H1 (cell line): ENCODE data around the gene STK32C. TPM values are rescaled to one million over a fixed set of nuclear protein-coding genes. Genes with fewer than 3 reads are reported as not detected.

Experiments used
- CTCF ChIA-PET: fragments of 300-600 bp; sonication (Branson Sonifier 250); formaldehyde crosslinking; loops from one replicate; lab custom pipeline; 2021; ENCODE audit not compliant: partially characterized antibody; lab: Charles Lee
- POLR2A ChIA-PET: fragments of 300-600 bp; sonication (Branson Sonifier 250); formaldehyde crosslinking; loops from one replicate; lab custom pipeline; 2021; ENCODE audit warnings: inconsistent platforms; ENCODE audit not compliant: partially characterized antibody; lab: Charles Lee
- DNase-seq, 2 experiments: peaks; one replicate each; pipeline versions ENCODE4 v3.0.0 to v3.0.0-alpha.2; 2010 to 2022; ENCODE audit warnings: low spot score in 2 of 2, low read depth in 1 of 2, mixed read lengths in 1 of 2
- FAIRE-seq: peaks from 2 replicates; lab custom pipeline; 2011; peaks lifted over from hg19 to GRCh38; lab: Jason Lieb, UNC
- H2AFZ ChIP-seq: 2 replicates; pipeline ENCODE4 v1.8.1; 2012; ENCODE audit warnings: low read length, inconsistent platforms
- H2AK5ac ChIP-seq: 2 replicates; pipeline ENCODE4 v1.6.1; 2013; ENCODE audit warnings: low read depth, low read length
- H2BK120ac ChIP-seq: replicated peaks from 2 replicates; pipeline ENCODE3; 2013; ENCODE audit warnings: low read depth, low read length, inconsistent platforms
- H2BK12ac ChIP-seq: 2 replicates; pipeline ENCODE4 v1.6.1; 2013; ENCODE audit warnings: low read depth, low read length
- H2BK15ac ChIP-seq: 2 replicates; pipeline ENCODE4 v1.6.1; 2013; ENCODE audit warnings: low read length
- H2BK20ac ChIP-seq: 2 replicates; pipeline ENCODE4 v1.6.1; 2013; ENCODE audit warnings: low read length
- H2BK5ac ChIP-seq: 2 replicates; pipeline ENCODE4 v1.6.1; 2013; ENCODE audit warnings: low read depth, low read length
- H3K14ac ChIP-seq: 2 replicates; pipeline ENCODE4 v1.6.1; 2013; ENCODE audit warnings: inconsistent platforms; ENCODE audit not compliant: insufficient read length
- H3K18ac ChIP-seq: 2 replicates; pipeline ENCODE4 v1.6.1; 2013; ENCODE audit warnings: low read length; ENCODE audit errors: extremely low read depth
- H3K23ac ChIP-seq: 2 replicates; pipeline ENCODE4 v1.6.1; 2013; ENCODE audit warnings: inconsistent platforms; ENCODE audit not compliant: insufficient read length
- H3K23me2 ChIP-seq: 2 replicates; pipeline ENCODE4 v1.6.1; 2013; ENCODE audit warnings: low read depth, low read length
- H3K27ac ChIP-seq: 2 replicates; pipeline ENCODE4 v1.6.1; 2011; ENCODE audit warnings: low read depth, low read length, inconsistent platforms
- H3K27me3 ChIP-seq, 4 experiments: replicated peaks in 1 of 4; 1 replicate in 1 of 4; 2 replicates in 3 of 4; pipeline versions ENCODE4 v1.6.1 to v1.8.1; 2011 to 2013; ENCODE audit warnings: low read length in 3 of 4, mild to moderate bottlenecking in 3 of 4, inconsistent platforms in 2 of 4, mixed read lengths in 2 of 4, moderate library complexity in 1 of 4; ENCODE audit not compliant: control insufficient read depth in 3 of 4, insufficient read depth in 3 of 4; ENCODE audit errors: extremely low read depth in 1 of 4
- H3K36me3 ChIP-seq, 4 experiments: 2 replicates each; pipeline versions ENCODE4 v1.6.1 to v1.8.1; 2011 to 2013; ENCODE audit warnings: mild to moderate bottlenecking in 4 of 4, low read length in 3 of 4, moderate library complexity in 2 of 4, control low read depth in 1 of 4, inconsistent platforms in 1 of 4; ENCODE audit not compliant: insufficient read depth in 4 of 4, control insufficient read depth in 2 of 4
- H3K4ac ChIP-seq: replicated peaks from 2 replicates; pipeline ENCODE3; 2013; ENCODE audit warnings: low read length, low read depth, mixed read lengths, inconsistent platforms; ENCODE audit not compliant: insufficient read length
- H3K4me1 ChIP-seq, 4 experiments: replicated peaks in 1 of 4; 1 replicate in 1 of 4; 2 replicates in 3 of 4; pipeline versions ENCODE4 v1.6.1 to v1.8.1; 2011 to 2013; ENCODE audit warnings: low read length in 3 of 4, inconsistent platforms in 2 of 4, mixed read lengths in 1 of 4; ENCODE audit not compliant: insufficient read depth in 4 of 4, control insufficient read depth in 3 of 4
- H3K4me2 ChIP-seq, 2 experiments: 2 replicates each; pipeline versions ENCODE4 v1.6.1 to v1.8.1; 2011 to 2013; ENCODE audit warnings: low read depth in 2 of 2, low read length in 2 of 2, control low read depth in 1 of 2, inconsistent platforms in 1 of 2, mild to moderate bottlenecking in 1 of 2; ENCODE audit not compliant: insufficient read depth in 1 of 2
- H3K4me3 ChIP-seq, 4 experiments: fragments of 200-600, 300-600 bp in 1 of 4; sonication (generic), shearing (Covaris generic), sonication (Bioruptor Twin) in 1 of 4; 2 replicates each; pipeline versions ENCODE4 v1.5.1 to v1.8.1; 2011 to 2016; ENCODE audit warnings: low read length in 4 of 4, low read depth in 3 of 4, control low read depth in 2 of 4, inconsistent platforms in 2 of 4, mild to moderate bottlenecking in 2 of 4, mixed read lengths in 1 of 4, moderate library complexity in 1 of 4; ENCODE audit not compliant: insufficient read depth in 2 of 4; ENCODE audit errors: extremely low read depth in 1 of 4
- H3K56ac ChIP-seq: replicated peaks from 2 replicates; pipeline ENCODE3; 2013; ENCODE audit warnings: low read depth, mild to moderate bottlenecking, mixed read lengths, low read length, inconsistent platforms; ENCODE audit not compliant: insufficient read length
- H3K79me1 ChIP-seq: 2 replicates; pipeline ENCODE4 v1.6.1; 2013; ENCODE audit warnings: low read depth, low read length, control low read depth
- H3K79me2 ChIP-seq, 2 experiments: 2 replicates each; pipeline versions ENCODE4 v1.6.1 to v1.8.1; 2012 to 2013; ENCODE audit warnings: low read length in 2 of 2, mild to moderate bottlenecking in 2 of 2, inconsistent platforms in 1 of 2; ENCODE audit not compliant: insufficient read depth in 2 of 2, control insufficient read depth in 1 of 2
- H3K9ac ChIP-seq, 4 experiments: replicated peaks in 1 of 4; 1 replicate in 1 of 4; 2 replicates in 3 of 4; pipeline versions ENCODE4 v1.6.1 to v1.8.1; 2011 to 2013; ENCODE audit warnings: low read depth in 3 of 4, low read length in 3 of 4, control low read depth in 2 of 4, mild to moderate bottlenecking in 2 of 4, moderate library complexity in 2 of 4, inconsistent platforms in 1 of 4; ENCODE audit errors: extremely low read depth in 1 of 4
- H3K9me3 ChIP-seq, 2 experiments: 2 replicates each; pipeline versions ENCODE4 v1.6.1 to v1.8.1; 2012 to 2013; ENCODE audit warnings: mild to moderate bottlenecking in 2 of 2, moderate library complexity in 2 of 2, control low read depth in 1 of 2, inconsistent platforms in 1 of 2, low read depth in 1 of 2, low read length in 1 of 2, mixed read lengths in 1 of 2; ENCODE audit not compliant: insufficient read depth in 2 of 2
- H4K20me1 ChIP-seq, 2 experiments: replicated peaks in 1 of 2; 2 replicates each; pipeline versions ENCODE3 to v1.8.1; 2011 to 2013; ENCODE audit warnings: inconsistent platforms in 2 of 2, low read length in 2 of 2, mild to moderate bottlenecking in 1 of 2; ENCODE audit not compliant: insufficient read depth in 2 of 2, control insufficient read depth in 1 of 2
- H4K5ac ChIP-seq: 2 replicates; pipeline ENCODE4 v1.6.1; 2013; ENCODE audit warnings: low read length, low read depth, mixed read lengths, inconsistent platforms; ENCODE audit not compliant: insufficient read length
- H4K8ac ChIP-seq: 2 replicates; pipeline ENCODE4 v1.8.0; 2013; ENCODE audit warnings: mild to moderate bottlenecking, moderate library complexity, low read length, inconsistent platforms; ENCODE audit not compliant: insufficient read depth; ENCODE audit errors: extremely low read depth
- H4K91ac ChIP-seq: replicated peaks from 2 replicates; pipeline ENCODE3; 2013; ENCODE audit warnings: low read length, mixed read lengths, inconsistent platforms; ENCODE audit not compliant: insufficient read length
- EZH2 ChIP-seq: fragments of 200-600 bp; sonication (generic); IDR thresholded peaks from 2 replicates; pipeline ENCODE4 v1.7.1; 2012; ENCODE audit warnings: low read depth, mild to moderate bottlenecking, moderate library complexity, low read length, inconsistent platforms; ENCODE audit not compliant: severe bottlenecking
- HDAC6 ChIP-seq: IDR thresholded peaks from one replicate; pipeline ENCODE4 v1.7.1; 2012; ENCODE audit warnings: low read depth, mild to moderate bottlenecking, inconsistent platforms, low read length, moderate library complexity
- KDM5A ChIP-seq: fragments of 200-600 bp; IDR thresholded peaks from 2 replicates; pipeline ENCODE4 v1.7.1; 2012; ENCODE audit warnings: mild to moderate bottlenecking, low read length, inconsistent platforms, mixed read lengths
- MAFK ChIP-seq: IDR thresholded peaks from 2 replicates; pipeline ENCODE4 v1.6.1; 2012; ENCODE audit warnings: low read depth, mild to moderate bottlenecking, improper control_type of control experiment, low read length
- NRF1 ChIP-seq: IDR thresholded peaks from 2 replicates; pipeline ENCODE4 v1.6.1; 2011; ENCODE audit warnings: mild to moderate bottlenecking, low read depth, low read length, improper control_type of control experiment
- POLR2A ChIP-seq, 2 experiments: IDR thresholded peaks; 1 replicate in 1 of 2; 2 replicates in 1 of 2; pipeline ENCODE4 v1.6.1; 2011; ENCODE audit warnings: low read depth in 2 of 2, low read length in 2 of 2, mild to moderate bottlenecking in 2 of 2; ENCODE audit errors: control extremely low read depth in 1 of 2
- RAD21 ChIP-seq, 2 experiments: IDR thresholded peaks in 1 of 2; conservative IDR thresholded peaks in 1 of 2; 2 replicates each; pipeline ENCODE4 v1.6.1; 2011; ENCODE audit warnings: low read depth in 2 of 2, low read length in 2 of 2, improper control_type of control experiment in 1 of 2, inconsistent platforms in 1 of 2, mild to moderate bottlenecking in 1 of 2, moderate library complexity in 1 of 2
- RBBP5 ChIP-seq: IDR thresholded peaks from 2 replicates; pipeline ENCODE4 v1.7.1; 2012; ENCODE audit warnings: low read depth, mild to moderate bottlenecking, inconsistent platforms, low read length, moderate library complexity, borderline replicate concordance
- RFX5 ChIP-seq: IDR thresholded peaks from 2 replicates; pipeline ENCODE4 v1.6.1; 2011; ENCODE audit warnings: low read depth, low read length, improper control_type of control experiment, borderline replicate concordance
- SIX5 ChIP-seq: IDR thresholded peaks from 2 replicates; pipeline ENCODE4 v1.6.1; 2011; ENCODE audit warnings: mild to moderate bottlenecking, low read depth, low read length
- WGBS, 2 experiments: shearing (Covaris generic) in 1 of 2; methylation state at CpG; one replicate each; pipeline versions ENCODE4 v1.1.6 to v1.1.7; 2013 to 2015; ENCODE audit warnings: low lambda C conversion rate in 2 of 2, mixed read lengths in 2 of 2, inconsistent platforms in 1 of 2, low coverage in 1 of 2, missing lambda C conversion rate in 1 of 2; ENCODE audit not compliant: insufficient replicate concordance in 2 of 2, insufficient coverage in 1 of 2, insufficient read length in 1 of 2; ENCODE audit errors: extremely low coverage in 1 of 2, missing lambda C conversion rate in 1 of 2; 5-methylcytosine and 5-hydroxymethylcytosine counted together
- polyA plus RNA-seq, 7 experiments: library from polyadenylated mRNA; depleted of rRNA in 3 of 7; stranded (reverse) in 5 of 7; unstranded in 2 of 7; fragments of >200 nt in 5 of 7; fragments of 200-250 nt in 2 of 7; gene quantifications; 1 replicate in 5 of 7; 2 replicates in 1 of 7; 4 replicates in 1 of 7; pipeline versions ENCODE4 v1.2.1 to v1.2.3, GENCODE V29; 2011 to 2013; ENCODE audit warnings: missing spikeins in 2 of 7, mixed read lengths in 2 of 7
- total RNA-seq: library from RNA; stranded (reverse); fragmentation: NEBNext Ultra II Directional; extraction: Animal tissue kit (Norgen Biotek cat#: 25700); gene quantifications from 2 replicates; pipeline ENCODE4 v1.2.1, GENCODE V29; 2021

Gene STK32C
- total and polyA plus RNA-seq, 2 of the 8 experiments (the other 6 are each of a cell fraction or from before 2014, with no cell fraction given) = 10.6 to 15.6 TPM

- WGBS, 2 experiments = 81% methylated on average over 14 of the region's 15 CpGs; no CpG with 5 or more reads in 1 of the 2 experiments
- TF ChIP-seq RFX5 (no peak), NRF1 (no peak), SIX5 (no peak), POLR2A (IDR thresholded peaks at IDR 0.05; ENCODE audit: control extremely low read depth in 1 of 2, low read depth in 2 of 2, low read length in 2 of 2) (no peak), EZH2 (no peak), KDM5A (no peak), RAD21 (IDR thresholded peaks at IDR 0.05 in 1 of 2, conservative IDR thresholded peaks at IDR 0.05 in 1 of 2; ENCODE audit: low read depth in 2 of 2, low read length in 2 of 2) (no peak), RBBP5 (no peak), MAFK (no peak), HDAC6 (no peak)
- H3K4me1 ChIP-seq = no peaks in the 10 kb centered on the region; a peak in 1 of 7 replicates
- no peaks in the 10 kb centered on the region; a peak in 1 of 8 replicates for H3K36me3 ChIP-seq
- no peak for DNase-seq
- no peak overlapping the region for H2BK120ac ChIP-seq
- no peak overlapping the region for H3K4me3 ChIP-seq
- H2BK5ac ChIP-seq = no peak overlapping the region
- H2BK15ac ChIP-seq = no peak overlapping the region
- no peak overlapping the region for H3K4me2 ChIP-seq
- no peak overlapping the region for H3K14ac ChIP-seq
- H3K23me2 ChIP-seq = no peaks in the 10 kb centered on the region
- no peak overlapping the region for H2AK5ac ChIP-seq
- no peak overlapping the region for H2AFZ ChIP-seq
- H3K27ac ChIP-seq = no peak overlapping the region
- no peak overlapping the region for H3K23ac ChIP-seq
- no peaks in the 10 kb centered on the region for H3K27me3 ChIP-seq
- POLR2A ChIA-PET = no interaction called here
- H3K9ac ChIP-seq = no peak overlapping the region
- H3K56ac ChIP-seq = no peak overlapping the region
- no peak overlapping the region for H2BK12ac ChIP-seq
- no peak overlapping the region for H3K4ac ChIP-seq
- no peak overlapping the region for H4K5ac ChIP-seq
- H4K91ac ChIP-seq = no peak overlapping the region
- no peak overlapping the region for H3K18ac ChIP-seq
- H4K20me1 ChIP-seq = no peaks in the 10 kb centered on the region
- no peak overlapping the region for H2BK20ac ChIP-seq
- H3K9me3 ChIP-seq = no peaks in the 10 kb centered on the region
- CTCF ChIA-PET = interaction anchor here (0.6 to 1.1 kb wide), 5 partner anchors 11 to 380 kb away, joined by 3 to 4 read pairs (median 3); no protein-coding TSS in a partner anchor
- no peaks in the 10 kb centered on the region for H3K79me2 ChIP-seq
- no peaks in the 10 kb centered on the region for H3K79me1 ChIP-seq
- no peak overlapping the region for H4K8ac ChIP-seq
- no peak for FAIRE-seq
Observed at GRCh38 chr10:132319853-132320653, 12.3 kb upstream of the STK32C start.
